ENCODE data around the gene POLR3K.

POLR3K gene

DNA sequence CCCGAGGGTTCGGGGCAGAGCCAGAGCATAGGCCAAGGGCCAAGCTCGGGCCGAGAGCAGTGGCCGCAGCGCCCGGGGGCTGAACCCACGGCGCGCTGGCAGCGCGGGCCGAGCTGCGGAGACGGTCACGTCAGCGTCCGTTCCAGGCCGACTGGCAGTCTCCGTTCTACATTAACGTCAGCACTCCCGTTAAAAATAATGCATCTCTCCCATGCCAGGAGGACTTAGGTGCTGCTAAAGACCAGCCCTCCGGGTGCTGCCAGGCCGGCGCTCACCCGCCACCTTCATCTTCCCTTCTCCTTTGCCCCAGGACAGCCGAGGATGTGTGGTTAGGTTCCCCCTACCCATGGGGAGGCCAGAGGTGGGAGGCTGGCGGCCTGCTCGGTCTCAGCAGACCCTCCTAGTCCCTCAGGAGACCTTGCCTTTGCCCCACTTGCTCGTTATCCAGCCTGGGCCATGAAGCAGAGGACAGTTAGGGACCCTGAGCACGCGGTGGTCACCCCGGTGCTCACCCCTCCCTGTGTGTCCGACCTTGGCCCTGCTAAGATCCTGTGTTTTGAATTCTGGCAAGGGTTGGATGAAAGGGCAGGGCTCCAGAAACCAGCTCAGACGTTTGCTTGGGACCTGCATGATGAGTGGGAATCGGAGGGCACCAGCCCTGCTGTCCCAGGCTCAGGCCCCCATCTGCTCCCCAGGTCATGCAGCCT, 25.2 kb upstream of the POLR3K start:
- no peak for DNase-seq

DNA sequence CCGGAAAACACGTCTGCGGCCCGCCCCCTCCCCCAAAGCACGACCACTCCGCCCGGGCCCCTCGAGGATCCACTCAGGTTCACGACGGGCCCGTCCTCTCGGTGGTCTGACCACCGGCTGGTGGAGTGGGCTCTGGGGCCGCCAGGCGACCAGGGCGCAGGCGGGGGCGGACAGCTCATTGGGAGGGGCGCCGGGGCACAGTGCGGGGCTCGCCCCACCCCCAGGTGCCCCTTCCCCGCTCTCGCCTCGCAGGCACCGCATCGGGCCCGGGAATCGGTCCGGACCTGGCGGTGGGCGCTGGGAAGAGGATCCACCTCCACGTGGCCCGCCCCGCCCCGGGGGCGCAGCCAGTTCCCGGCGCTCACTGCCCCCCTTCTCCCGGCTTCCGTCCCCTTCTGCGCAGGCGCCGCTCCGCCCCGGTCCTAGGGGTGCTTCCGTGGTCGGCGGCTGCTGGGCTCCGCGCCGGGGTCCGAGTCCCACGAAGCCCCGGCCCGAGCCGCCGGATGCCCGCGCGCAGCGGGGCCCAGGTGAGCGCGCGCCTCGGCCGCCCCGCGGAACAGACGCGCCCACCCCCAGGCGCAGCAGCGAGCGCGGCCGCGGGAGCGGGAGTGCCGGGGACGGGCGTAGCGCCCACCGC, 24.5 kb upstream of the POLR3K start, which contains the start of gene MPG:
Gene MPG, plus strand, starts transcription at position 419 of the 637 bp plus-strand sequence. Its CDS starts 85 bp downstream, at position 504.
- DNase-seq, result peak; percentile 75

DNA sequence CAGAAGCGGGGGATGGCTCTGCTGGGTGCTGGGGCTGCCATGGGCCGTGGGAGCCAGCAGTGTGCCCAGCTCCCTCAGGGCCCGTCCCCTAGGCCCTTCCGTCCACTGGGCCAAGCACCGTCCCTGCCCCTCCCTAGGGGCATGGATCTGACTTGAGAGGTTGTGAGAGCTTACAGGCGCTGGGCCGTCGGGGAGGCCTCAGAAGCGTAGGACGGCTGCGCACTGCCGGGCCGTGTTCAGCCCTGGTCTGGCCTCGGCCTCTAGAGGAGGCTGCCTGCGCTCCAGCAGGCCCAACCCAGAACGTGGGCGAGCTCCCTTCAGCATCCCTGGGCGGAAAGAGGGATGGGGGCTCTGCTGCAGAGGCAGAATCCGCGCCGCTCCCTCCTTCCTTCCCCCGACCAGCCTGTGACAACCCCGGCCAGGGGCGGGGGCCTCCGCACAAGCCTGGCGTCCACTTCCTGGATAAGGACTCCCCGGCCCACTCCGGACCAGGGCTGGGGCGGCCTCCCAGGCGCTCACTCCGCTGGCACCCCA, 23.9 kb upstream of the POLR3K start:
- no peak for DNase-seq

DNA sequence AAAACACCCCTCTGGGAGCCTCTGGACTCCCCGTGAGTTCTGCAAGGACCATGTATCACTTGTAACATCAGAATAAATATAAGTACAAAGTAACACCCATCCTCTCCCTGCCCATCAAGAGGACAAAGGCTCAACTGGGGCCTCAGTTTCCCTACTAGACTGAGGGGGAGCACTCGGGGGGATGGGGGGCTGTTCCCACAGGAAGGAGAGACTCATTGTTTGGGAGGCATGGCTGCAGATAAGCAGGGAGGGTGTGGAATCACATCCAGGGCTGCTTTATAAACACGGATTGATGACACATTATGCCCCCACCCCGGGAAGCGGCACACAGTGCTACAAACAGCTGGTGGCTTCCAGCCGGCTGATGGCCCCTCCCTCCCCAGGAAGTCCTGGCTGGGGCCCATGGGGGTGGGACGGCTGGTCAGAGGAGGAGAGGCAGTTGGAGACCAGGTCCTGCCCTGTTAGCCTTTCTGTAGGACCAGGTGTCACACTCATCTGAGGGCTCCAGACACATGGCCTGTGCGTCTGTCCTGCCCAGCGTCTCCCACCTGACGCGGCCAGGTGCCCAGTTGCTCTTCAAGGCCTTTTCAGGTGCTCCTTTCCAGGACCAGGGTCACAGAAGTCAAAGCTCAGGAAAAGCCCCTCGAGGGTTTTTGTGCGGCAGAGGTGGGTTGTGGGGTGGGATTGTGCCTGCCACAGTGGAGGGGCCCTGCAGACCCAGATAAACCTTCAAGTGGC, 23.3 kb upstream of the POLR3K start:
- no peak for DNase-seq

DNA sequence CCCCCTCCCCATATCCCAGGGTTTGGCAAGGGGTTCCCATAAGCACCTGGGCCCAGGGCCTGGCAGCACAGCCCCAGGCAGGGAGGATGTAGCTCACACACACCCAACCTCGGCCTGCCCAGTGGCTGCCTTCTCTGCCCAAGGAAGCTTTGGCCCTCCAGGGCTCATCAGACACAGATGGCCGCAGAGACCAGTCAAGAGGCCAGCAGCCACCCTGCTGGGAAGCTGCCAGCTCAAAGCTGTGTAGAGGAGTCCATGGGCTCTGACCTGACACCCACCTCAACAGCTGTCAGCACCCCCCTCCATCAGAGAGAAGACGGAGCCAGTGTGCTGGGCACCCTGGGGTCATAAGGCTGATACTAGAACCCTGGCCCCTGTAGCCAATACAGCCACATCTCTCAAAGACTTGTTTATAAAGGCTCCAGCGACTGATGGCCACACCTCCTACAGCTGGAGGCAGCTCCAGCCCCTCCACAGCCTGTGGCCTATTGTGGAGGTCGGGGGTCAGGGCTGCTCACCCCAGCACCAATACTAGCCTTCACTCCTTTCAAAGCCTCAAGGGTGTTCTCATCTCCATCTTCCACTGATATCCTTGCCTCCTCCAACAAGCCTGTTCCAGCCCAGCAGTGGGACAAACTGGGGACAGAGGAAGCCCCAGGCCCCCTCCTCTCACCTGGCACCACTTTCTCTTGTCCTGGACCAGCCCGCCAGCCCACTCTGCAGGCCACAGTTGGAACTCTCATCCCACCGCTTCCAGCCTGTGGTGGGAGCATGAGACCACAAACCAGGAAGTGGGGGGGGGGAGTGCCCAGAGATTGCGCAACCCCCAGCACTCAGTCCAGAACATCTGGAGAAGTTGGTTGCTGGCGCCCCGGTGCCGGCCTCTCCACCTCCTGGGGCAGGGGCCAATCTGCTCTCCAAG, 22.4 kb upstream of the POLR3K start:
- no peak for DNase-seq

DNA sequence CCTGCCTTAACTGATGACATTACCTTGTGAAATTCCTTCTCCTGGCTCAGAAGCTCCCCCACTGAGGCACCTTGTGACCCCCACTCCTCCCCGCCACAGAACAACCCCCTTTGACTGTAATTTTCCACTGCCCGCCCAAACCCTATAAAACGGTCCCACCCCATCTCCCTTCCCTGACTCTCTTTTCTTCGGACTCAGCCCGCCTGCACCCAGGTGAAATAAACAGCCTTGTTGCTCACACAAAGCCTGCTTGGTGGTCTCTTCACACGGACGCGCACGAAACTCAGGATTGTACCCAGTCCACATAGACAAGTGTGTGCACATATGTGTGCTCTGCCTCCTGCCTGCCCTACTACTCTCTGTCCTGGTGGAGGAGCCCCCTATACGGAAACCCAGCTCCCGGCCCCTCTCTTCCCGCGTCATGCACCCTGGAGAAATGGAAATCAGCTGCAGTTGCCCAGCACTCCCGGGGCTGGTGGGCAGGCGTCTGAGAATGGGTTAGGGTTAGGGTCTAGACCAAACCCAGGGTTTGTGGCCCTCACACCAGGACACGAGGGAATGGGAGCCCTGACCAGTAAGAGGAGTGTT, 21.4 kb upstream of the POLR3K start:
- DNase-seq, result no peak

DNA sequence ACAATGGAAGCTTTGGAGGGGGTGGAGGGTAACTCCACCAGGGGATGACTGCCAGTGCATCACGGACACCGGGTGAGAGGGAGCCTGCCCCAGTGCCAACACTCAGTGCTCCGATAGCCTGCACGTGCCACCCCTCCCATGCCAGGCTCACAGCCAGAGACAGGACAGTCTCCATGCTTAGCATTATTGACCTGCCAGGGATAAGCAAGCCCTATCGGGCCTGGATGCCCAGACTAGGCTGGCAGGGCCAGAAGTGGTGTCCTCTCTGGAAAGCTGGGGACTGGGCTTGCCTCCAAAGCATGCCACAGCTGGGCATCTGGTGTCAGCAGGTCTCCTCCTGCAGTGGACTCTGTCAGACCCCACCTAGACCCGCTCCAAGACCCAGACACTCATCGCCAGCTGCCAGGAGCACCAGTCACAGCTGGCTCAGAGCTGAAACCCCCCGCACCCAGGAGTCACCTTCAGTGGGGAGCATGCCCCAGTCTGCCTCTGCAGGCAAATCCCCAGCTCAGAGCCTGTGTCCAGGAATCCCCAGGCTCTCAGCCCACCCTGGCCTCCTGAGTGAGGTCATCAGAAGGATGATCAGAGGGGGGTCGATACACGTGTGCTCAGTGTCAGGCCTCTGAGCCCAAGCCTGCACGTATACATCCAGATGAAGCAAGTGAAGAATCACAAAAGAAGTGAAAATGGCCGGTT, 20.8 kb upstream of the POLR3K start:
- DNase-seq, result no peak

DNA sequence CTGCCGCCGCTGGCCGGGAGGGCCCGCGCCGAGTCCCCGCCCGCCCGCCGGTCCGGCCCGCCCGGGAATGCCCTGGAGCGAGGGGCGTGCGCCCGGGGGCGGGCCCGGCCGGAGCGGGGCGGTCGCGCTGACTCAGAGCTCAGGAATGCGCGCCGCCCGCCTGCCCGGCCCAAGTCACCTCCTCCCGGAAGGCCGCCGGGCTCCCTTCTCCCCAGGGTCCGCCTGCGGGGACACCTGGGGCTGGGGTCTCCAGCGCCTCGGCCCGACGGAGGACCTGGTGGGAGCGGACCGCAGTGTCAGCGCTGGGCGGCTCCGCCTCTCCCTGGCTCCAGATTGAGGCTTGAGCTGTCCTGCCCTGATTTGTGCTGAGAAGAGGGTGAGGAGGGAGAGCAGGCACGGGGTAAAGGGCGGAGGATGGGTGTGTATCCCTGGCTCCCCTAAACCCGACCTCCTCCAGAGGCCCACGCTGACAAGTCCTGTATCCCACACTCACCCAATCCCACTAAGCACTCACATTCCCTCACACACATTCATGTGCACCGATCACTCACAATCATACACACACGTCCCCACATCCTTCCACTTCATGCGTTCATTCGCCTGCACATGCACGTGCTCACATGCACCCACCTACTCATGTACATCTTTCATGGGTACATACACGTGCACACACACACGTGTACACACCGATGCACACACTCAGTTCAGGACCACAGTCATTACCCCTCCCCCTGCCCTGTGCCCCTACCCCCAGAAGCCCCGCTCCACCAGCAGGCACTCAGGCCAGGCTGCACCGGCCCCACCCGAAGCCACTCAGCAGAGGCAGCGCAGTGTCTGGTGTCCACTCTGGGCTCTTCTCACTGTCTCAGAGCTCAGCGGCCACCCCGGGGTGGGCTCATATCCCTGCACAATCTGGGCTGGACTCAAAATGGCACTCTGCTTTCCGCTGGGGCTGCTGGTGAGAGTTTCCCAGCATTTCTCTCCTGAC, 19.4 kb upstream of the POLR3K start, which contains the start of gene RHBDF1:
Gene RHBDF1, minus strand, starts transcription at position 71 of the 988 bp plus-strand sequence. CDS start 7,616 bp downstream, outside the sequence.
- DNase-seq, result no peak

DNA sequence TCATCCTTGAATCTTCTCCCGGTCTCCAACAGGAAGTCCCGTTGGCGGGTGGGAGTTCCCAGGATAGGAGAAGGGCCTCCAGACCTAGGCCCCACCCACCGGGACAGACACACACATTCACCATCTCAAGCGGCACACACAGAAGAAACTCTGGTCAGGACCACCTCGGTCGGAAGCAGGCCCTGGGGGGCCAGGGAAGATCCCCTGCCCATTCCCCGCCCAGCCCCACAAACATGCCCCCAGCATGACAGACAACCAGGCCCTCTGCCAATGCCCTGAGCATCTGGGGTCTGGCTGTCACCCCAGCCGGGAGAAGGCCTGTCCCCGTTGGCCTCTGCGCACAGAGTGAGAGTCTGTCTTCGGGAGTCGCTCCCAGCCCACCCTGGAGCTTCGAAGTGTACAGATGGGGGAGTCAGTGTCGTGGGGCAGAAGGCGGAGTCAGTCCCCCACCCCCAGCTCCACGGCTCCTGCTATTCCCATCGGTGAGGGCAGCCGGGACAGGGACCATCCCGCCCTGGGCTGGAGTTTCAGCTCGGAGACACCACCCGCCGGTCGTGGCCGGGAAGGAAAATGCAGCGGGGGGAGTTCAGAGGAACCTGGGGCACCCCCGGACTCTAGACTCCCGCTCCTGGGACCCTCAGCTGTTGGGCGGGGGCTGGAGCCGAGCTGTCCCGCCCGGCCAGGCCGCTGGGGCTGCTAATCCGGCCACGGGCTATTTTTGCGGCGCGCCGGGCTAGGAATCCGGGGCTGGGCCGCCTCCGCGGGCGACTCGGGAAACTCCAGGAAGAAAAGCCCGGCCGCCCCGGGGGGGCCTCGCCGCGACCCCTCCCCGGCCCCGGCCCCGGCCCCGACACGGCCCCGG, 18.4 kb upstream of the POLR3K start:
- DNase-seq, result no peak

DNA sequence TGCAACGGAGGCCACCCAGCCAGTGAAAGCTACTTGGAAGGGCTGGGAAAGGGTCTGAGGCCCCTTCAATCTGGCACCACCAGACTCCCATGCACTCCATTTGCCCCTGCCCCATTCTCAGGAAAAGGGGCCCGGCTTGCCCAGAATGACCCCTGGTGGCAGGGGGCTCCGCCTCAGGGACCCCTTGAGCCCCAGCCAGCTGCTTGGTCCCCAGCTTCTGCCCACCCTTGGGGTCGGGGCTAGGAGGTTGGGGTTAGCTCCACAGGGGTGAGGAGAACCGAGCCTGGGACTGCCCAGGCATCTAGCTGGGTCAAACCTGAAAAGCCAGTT, 17.8 kb upstream of the POLR3K start:
- DNase-seq, result no peak

DNA sequence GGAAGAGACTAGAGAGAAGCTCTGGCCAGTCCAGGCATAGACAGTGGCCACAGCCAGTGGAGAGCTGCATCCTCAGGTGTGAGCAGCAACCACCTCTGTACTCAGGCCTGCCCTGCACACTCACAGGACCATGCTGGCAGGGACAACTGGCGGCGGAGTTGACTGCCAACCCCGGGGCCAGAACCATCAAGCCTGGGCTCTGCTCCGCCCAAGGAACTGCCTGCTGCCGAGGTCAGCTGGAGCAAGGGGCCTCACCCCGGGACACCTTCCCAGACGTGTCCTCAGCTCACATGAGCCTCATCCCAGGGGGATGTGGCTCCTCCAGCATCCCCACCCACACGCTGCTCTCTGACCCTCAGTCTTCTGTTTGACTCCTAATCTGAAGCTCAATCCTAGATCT, 15.8 kb upstream of the POLR3K start:
- DNase-seq, result no peak

DNA sequence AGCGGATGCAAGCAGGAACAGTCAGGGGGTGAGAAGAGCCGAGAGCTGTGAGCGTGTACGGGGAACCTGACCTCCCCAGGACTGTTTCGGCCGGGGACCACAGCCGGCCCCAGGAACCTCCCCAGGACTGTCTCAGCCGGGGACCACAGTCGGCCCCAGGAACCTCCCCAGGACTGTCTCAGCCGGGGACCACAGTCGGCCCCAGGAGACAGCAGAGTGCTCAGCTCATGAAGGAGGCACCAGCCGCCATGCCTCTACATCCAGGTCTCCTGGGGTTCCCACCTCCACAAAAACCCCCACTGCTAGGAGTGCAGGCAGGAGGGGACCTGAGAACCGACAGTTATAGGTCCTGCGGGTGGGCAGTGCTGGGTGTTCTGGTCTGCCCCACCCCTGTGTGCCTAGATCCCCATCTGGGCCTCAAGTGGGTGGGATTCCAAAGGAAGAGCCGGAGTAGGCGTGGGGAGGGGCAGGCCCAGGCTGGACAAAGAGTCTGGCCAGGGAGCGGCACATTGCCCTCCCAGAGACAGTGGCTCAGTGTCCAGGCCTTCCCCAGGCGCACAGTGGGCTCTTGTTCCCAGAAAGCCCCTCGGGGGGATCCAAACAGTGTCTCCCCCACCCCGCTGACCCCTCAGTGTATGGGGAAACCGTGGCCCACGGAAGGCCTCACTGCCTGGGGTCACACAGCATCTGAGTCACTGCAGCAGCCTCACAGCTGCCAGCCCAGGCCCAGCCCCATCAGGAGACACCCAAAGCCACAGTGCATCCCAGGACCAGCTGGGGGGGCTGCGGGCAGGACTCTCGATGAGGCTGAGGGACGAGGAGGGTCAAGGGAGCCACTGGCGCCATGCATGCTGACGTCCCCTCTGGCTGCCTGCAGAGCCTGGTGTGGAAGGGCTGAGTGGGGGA, 14.7 kb upstream of the POLR3K start:
- DNase-seq, result no peak

DNA sequence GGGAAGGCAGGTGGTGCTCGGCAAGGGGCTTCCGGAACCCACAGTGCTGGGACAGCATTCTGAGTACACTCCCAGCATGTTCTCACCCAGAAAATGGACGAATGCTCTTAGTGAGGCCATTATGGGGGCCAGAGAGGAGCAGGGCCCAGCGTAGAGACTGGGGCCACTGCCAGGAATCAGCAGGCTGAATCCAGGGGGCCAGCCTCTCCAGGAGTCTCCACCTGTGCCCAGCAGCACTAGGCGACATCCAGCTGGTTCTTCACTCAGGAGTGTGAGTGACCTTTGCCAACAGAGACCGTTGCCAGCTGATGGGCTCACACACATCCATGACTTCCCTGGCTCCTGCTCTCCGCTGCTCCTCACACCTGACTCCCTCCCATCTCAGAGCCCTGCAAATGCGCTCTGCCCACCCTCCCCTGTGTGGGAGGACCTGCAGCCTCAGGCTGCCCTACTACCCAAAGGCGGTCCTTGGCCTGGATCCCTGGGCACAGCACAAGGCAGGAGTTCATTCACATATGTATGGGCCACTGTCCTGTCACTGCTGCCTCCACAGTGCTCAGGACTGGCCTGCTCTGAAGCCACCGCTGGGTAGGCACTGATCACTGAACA, 13.9 kb upstream of the POLR3K start:
- peak; percentile 54 for DNase-seq

DNA sequence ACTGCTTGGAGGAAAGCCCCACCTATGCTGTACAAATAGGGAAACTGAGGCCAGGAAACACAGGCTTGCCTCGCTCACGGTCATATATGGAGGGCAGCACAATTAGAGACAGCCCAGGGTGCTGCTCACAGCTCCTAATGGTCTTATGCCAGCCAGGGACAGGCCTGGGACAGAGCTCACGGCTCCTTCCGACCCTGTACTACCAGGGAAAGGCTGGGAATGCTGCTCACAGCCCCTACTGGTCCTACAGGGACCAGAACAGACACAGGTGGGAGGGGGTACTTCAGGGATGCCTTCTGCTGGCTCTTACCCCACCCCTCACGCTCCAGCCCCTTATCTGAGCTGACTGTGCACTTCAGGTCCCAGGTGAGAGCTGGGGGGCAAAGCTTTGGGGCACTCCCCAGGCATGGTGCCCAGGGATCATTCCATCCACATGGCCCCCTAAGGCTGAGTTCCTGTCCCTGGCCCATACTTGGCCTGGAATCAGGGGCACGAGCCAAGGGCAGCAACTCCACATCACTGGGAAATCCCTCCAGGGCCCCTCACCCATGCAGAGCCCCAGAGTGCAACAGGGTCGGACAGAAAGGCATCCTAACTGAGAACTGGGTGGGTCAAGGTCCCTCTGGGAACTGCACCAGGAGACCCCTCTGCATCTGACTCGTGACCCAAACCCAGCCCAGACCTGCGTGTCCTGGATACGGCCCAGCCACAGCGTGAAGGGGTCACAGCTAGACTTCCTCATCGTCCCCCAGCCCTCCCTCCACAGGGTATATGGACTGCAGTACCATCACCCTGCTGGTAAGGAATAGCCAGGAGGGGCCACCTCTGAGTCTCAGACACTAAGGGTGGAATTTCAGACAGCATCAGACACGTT, 13.1 kb upstream of the POLR3K start:
- DNase-seq, result no peak

DNA sequence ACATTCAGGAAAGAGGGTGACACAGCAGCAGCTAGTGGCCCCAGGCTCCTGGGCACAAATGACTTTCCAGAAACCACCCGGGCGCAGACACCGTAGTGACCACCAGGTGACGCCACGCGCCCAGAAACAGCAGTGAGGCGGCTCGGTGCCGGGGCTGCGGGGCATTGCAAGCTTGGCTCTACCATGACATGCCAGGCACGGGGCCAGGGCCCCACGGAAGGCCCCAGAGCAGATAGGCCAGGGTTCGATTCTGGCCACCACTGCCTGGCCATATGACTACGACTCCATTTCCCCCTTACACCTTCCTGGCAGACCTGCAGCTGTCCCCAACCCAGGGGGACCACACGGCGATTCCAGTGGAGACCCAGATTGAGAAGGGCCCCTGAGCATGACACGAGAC, 12.3 kb upstream of the POLR3K start:
- DNase-seq, result peak; percentile 35

DNA sequence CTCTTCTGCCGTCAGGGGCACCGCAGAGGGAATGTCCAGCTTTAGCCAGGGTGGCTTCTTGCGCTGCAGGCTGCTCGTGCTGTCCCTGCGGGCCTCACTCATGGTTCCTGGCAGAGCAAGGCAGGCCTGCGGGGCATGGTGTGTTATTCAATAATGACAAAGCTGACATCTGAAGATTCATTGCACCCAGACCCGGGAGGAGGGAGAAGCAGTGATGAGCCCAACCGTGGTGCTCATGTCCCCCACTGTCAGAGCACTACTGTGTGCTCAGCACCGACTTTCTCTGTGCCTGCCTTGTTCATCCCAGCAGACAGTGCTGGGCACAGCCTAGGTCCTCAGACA, 11.5 kb upstream of the POLR3K start:
- no peak for DNase-seq
